ENCODE measurements around the gene AURKA. TPM values are rescaled to one million over a fixed set of nuclear protein-coding genes. Genes with fewer than 3 reads are reported as not detected.
"Not testable (repeated sequence)": the region's sequence is repeated elsewhere in the genome, so short reads cannot be mapped to it uniquely, and the experiment has no call there.

The AURKA gene
- total RNA-seq, 2 experiments from 2014 or later: 97.5 to 100 TPM

- Mint-ChIP-seq H3K4me3 (peak within 1 kb of the TSS; percentile 74), H3K36me3 (ENCODE audit: low read depth) (peaks cover 44% of the 10 kb centered on the region), H3K27ac (peak within 1 kb of the TSS; percentile 95), H3K4me1 (ENCODE audit: low read depth) (peaks cover 48% of the 10 kb centered on the region), H3K27me3 (no peaks in the 10 kb centered on the region), H3K9me3 (peaks cover 8% of the 10 kb centered on the region)
- ATAC-seq (peak; percentile 57), DNase-seq (peak; percentile 59)
- ChIA-PET POLR2A (interaction anchor here (0.7 to 2.7 kb wide), 12 partner anchors 9 to 57 kb away, joined by 3 to 16 read pairs (median 4); partner anchors contain the start of genes AURKA, CSTF1 and RTF2), CTCF (interaction anchor here (0.9 to 3.3 kb wide), 13 partner anchors 8 to 139 kb away, joined by 3 to 17 read pairs (median 4); partner anchors contain the start of genes AURKA and CSTF1)
- intact Hi-C loops (cut with micrococcal nuclease): loop anchor here (5.0 kb wide), 1 partner anchor 55 kb away; the partner anchor contains the start of gene RTF2
- TF ChIP-seq, protein P1, sequence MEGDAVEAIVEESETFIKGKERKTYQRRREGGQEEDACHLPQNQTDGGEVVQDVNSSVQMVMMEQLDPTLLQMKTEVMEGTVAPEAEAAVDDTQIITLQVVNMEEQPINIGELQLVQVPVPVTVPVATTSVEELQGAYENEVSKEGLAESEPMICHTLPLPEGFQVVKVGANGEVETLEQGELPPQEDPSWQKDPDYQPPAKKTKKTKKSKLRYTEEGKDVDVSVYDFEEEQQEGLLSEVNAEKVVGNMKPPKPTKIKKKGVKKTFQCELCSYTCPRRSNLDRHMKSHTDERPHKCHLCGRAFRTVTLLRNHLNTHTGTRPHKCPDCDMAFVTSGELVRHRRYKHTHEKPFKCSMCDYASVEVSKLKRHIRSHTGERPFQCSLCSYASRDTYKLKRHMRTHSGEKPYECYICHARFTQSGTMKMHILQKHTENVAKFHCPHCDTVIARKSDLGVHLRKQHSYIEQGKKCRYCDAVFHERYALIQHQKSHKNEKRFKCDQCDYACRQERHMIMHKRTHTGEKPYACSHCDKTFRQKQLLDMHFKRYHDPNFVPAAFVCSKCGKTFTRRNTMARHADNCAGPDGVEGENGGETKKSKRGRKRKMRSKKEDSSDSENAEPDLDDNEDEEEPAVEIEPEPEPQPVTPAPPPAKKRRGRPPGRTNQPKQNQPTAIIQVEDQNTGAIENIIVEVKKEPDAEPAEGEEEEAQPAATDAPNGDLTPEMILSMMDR (IDR thresholded peaks at IDR 0.05): no peak
Measured at GRCh38 chr20:56411759-56412472, 19.9 kb upstream of the AURKA start, which contains the start of gene CASS4. Gene CASS4, plus strand, starts transcription at chr20:56412260. Its CDS starts 199 bp downstream, at chr20:56412459.

DNA sequence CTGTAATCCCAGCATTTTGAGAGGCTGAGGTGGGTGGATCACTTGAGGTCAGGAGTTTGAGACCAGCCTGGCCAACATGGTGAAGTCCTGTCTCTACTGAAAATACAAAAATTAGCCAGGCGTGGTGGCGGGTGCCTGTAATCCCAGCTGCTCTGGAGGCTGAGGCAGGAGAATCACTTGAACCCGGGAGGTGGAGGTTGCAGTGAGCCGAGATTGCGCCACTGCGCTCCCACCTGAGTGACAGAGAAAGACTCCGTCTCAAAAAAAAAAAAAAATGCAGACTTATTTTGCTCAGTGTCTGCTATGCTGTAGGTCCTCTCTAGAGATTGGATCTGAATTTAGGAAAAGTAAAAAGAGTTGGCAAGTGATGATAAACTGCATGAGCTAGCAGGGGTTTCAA, 19.3 kb upstream of the AURKA start:
- Mint-ChIP-seq H3K4me1 (ENCODE audit: low read depth) (peaks cover 41% of the 10 kb centered on the region), H3K4me3 (peak overlapping the region; percentile 74), H3K27ac (peak overlapping the region; percentile 95), H3K36me3 (ENCODE audit: low read depth) (peaks cover 45% of the 10 kb centered on the region)
- H3K9me3 Mint-ChIP-seq, ATAC-seq, H3K27me3 Mint-ChIP-seq, DNase-seq: not testable (repeated sequence)
- POLR2A ChIA-PET: interaction anchor here (1.5 to 2.7 kb wide), 6 partner anchors 9 to 31 kb away, joined by 3 to 16 read pairs (median 6); partner anchors contain the start of genes AURKA and CSTF1
- intact Hi-C loops (cut with micrococcal nuclease): loop anchor here (5.0 kb wide), 1 partner anchor 56 kb away; the partner anchor contains the start of gene RTF2
- CTCF ChIA-PET: interaction anchor here (0.9 to 3.3 kb wide), 10 partner anchors 8 to 69 kb away, joined by 3 to 17 read pairs (median 4); partner anchors contain the start of genes AURKA and CSTF1

GRCh38 chr20:56409956-56410355, 17.9 kb upstream of the AURKA start:
- CTCF ChIA-PET: interaction anchor here (1.3 kb wide), 1 partner anchor 9 kb away, joined by 3 read pairs; no protein-coding TSS in a partner anchor
- TF ChIP-seq, protein P1 (IDR thresholded peaks at IDR 0.05): no peak
- peak overlapping the region; percentile 35 for H3K27ac Mint-ChIP-seq
- H3K36me3 Mint-ChIP-seq (ENCODE audit: low read depth): peaks cover 57% of the 10 kb centered on the region
- H3K9me3 Mint-ChIP-seq: peaks cover 8% of the 10 kb centered on the region
- POLR2A ChIA-PET: interaction anchor here (0.6 to 1.1 kb wide), 4 partner anchors 9 to 19 kb away, joined by 3 read pairs; no protein-coding TSS in a partner anchor
- peaks cover 40% of the 10 kb centered on the region for H3K4me1 Mint-ChIP-seq (ENCODE audit: low read depth)
- DNase-seq (no peak), ATAC-seq (no peak)
- H3K27me3 Mint-ChIP-seq: no peaks in the 10 kb centered on the region
- no peak overlapping the region for H3K4me3 Mint-ChIP-seq
- intact Hi-C loops (cut with micrococcal nuclease): loop anchor here (5.0 kb wide), 1 partner anchor 57 kb away; the partner anchor contains the start of gene RTF2

GRCh38 chr20:56409521-56409920, 17.5 kb upstream of the AURKA start:
- H3K27me3 Mint-ChIP-seq: no peaks in the 10 kb centered on the region
- peaks cover 59% of the 10 kb centered on the region for H3K36me3 Mint-ChIP-seq (ENCODE audit: low read depth)
- H3K4me1 Mint-ChIP-seq (ENCODE audit: low read depth): peaks cover 37% of the 10 kb centered on the region
- DNase-seq (no peak), ATAC-seq (no peak)
- ChIA-PET CTCF (interaction anchor here (1.1 to 1.3 kb wide), 3 partner anchors 9 to 15 kb away, joined by 3 to 4 read pairs (median 4); no protein-coding TSS in a partner anchor), POLR2A (interaction anchor here (0.8 to 1.1 kb wide), 3 partner anchors 9 to 18 kb away, joined by 3 read pairs; no protein-coding TSS in a partner anchor)
- no peak overlapping the region for H3K27ac Mint-ChIP-seq
- intact Hi-C loops (cut with micrococcal nuclease): no loop called here
- peaks cover 8% of the 10 kb centered on the region for H3K9me3 Mint-ChIP-seq
- TF ChIP-seq, protein P1 (IDR thresholded peaks at IDR 0.05): no peak
- no peak overlapping the region for H3K4me3 Mint-ChIP-seq

GRCh38 chr20:56406910-56407309, 14.9 kb upstream of the AURKA start:
- H3K27ac Mint-ChIP-seq: no peak overlapping the region
- intact Hi-C loops (cut with micrococcal nuclease): no loop called here
- TF ChIP-seq, protein P1 (IDR thresholded peaks at IDR 0.05): no peak
- no peaks in the 10 kb centered on the region for H3K9me3 Mint-ChIP-seq
- H3K4me1 Mint-ChIP-seq (ENCODE audit: low read depth): peaks cover 25% of the 10 kb centered on the region
- DNase-seq (no peak), ATAC-seq (no peak)
- ChIA-PET CTCF (interaction anchor here (0.9 to 1.7 kb wide), 3 partner anchors 8 to 97 kb away, joined by 3 to 4 read pairs (median 3); no protein-coding TSS in a partner anchor), POLR2A (interaction anchor here (0.6 kb wide), 1 partner anchor 13 kb away, joined by 3 read pairs; no protein-coding TSS in a partner anchor)
- no peaks in the 10 kb centered on the region for H3K27me3 Mint-ChIP-seq
- H3K36me3 Mint-ChIP-seq (ENCODE audit: low read depth): peaks cover 57% of the 10 kb centered on the region
- no peak overlapping the region for H3K4me3 Mint-ChIP-seq

DNA sequence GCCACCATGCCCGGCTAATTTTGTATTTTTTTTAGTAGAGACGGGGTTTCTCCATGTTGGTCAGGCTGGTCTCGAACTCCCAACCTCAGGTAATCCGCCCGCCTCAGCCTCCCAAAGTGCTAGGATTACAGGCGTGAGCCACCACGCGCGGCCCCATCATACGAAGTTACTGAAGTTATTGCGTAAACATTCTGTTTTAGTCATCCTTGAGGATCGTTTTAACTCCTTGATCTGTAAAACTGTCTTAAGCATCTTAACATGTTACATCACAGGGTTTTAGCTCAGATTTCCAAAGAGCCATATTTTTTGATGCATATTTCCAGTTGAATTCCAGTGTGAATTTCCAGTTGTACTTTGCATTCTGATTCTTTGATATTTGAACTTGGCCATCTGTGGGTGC, 13.3 kb upstream of the AURKA start:
- intact Hi-C loops (cut with micrococcal nuclease); H3K27ac Mint-ChIP-seq; ATAC-seq; H3K4me3 Mint-ChIP-seq; DNase-seq; H3K9me3 Mint-ChIP-seq; H3K27me3 Mint-ChIP-seq: not testable (repeated sequence)
- peaks cover 63% of the 10 kb centered on the region for H3K36me3 Mint-ChIP-seq (ENCODE audit: low read depth)
- POLR2A ChIA-PET: interaction anchor here (0.6 kb wide), 1 partner anchor 12 kb away, joined by 4 read pairs; no protein-coding TSS in a partner anchor
- CTCF ChIA-PET: interaction anchor here (1.3 to 1.6 kb wide), 2 partner anchors 13 to 22 kb away, joined by 3 to 4 read pairs; partner anchors contain the start of genes AURKA and CSTF1
- H3K4me1 Mint-ChIP-seq (ENCODE audit: low read depth): peaks cover 17% of the 10 kb centered on the region
